ENCODE results near the gene SIN3B. TPM values are rescaled to one million over a fixed set of nuclear protein-coding genes. Genes with fewer than 3 reads are reported as not detected.

SIN3B gene
- total RNA-seq, 1 experiment from 2014 or later = 83.8 TPM

- H3K27me3 ChIP-seq (ENCODE audit: insufficient read depth, low read depth) = no peaks in the 10 kb centered on the region
- H3K27ac ChIP-seq = no peak overlapping the region
- H3K4me3 ChIP-seq = no peak overlapping the region
- intact Hi-C loops (cut with micrococcal nuclease; ENCODE audit: unreplicated experiment) = no loop called here
- no peaks in the 10 kb centered on the region for H3K9me2 ChIP-seq (ENCODE audit: insufficient read depth)
- no peaks in the 10 kb centered on the region; the same call in 1 of the 2 replicates for H3F3A ChIP-seq (ENCODE audit: insufficient read depth, low read depth)
- CTCF ChIA-PET = no interaction called here
- H4K20me1 ChIP-seq (ENCODE audit: insufficient read depth) = no peaks in the 10 kb centered on the region
- H3K4me2 ChIP-seq = no peak overlapping the region
- TF ChIP-seq EZH2 (IDR thresholded peaks at IDR 0.05; ENCODE audit: low read depth) = no peak
- TF ChIP-seq CTCF (conservative IDR thresholded peaks at IDR 0.05) = no peak
- H3K36me3 ChIP-seq (ENCODE audit: low read depth) = 0 out of 2 replicates have a peak, but pooled peaks cover 25% of the 10 kb centered on the region
- BruUV-seq (replicated peaks) = no TSS peak
- no peak for DNase-seq
- H3K4me1 ChIP-seq (replicated peaks; ENCODE audit: insufficient read depth) = no peaks in the 10 kb centered on the region
- no peaks in the 10 kb centered on the region for H3K79me2 ChIP-seq (ENCODE audit: low read depth)
- POLR2A ChIA-PET (ENCODE audit: unreplicated experiment) = no interaction called here
- no peak overlapping the region for H2AFZ ChIP-seq
- no peaks in the 10 kb centered on the region for H3K9me3 ChIP-seq (ENCODE audit: insufficient read depth, low read depth)
Observed at GRCh38 chr19:16862826-16863415, 33.7 kb downstream of the SIN3B start.

- intact Hi-C loops (cut with micrococcal nuclease; ENCODE audit: unreplicated experiment) = no loop called here
- Histone ChIP-seq H3K4me2 (no peak overlapping the region), H3K79me2 (ENCODE audit: low read depth) (no peaks in the 10 kb centered on the region), H4K20me1 (ENCODE audit: insufficient read depth) (no peaks in the 10 kb centered on the region), H3F3A (ENCODE audit: insufficient read depth, low read depth) (peaks cover 7% of the 10 kb centered on the region; the same call in 1 of the 2 replicates), H3K4me1 (replicated peaks; ENCODE audit: insufficient read depth) (no peaks in the 10 kb centered on the region), H3K27ac (no peak overlapping the region), H3K9me3 (ENCODE audit: insufficient read depth, low read depth) (no peaks in the 10 kb centered on the region), H3K27me3 (ENCODE audit: insufficient read depth, low read depth) (no peaks in the 10 kb centered on the region), H3K36me3 (ENCODE audit: low read depth) (peaks cover 39% of the 10 kb centered on the region; the same call in 1 of the 2 replicates), H2AFZ (no peak overlapping the region), H3K9me2 (ENCODE audit: insufficient read depth) (no peaks in the 10 kb centered on the region), H3K4me3 (no peak overlapping the region)
- BruUV-seq (replicated peaks) = no TSS peak
- ChIA-PET CTCF (no interaction called here), POLR2A (ENCODE audit: unreplicated experiment) (no interaction called here)
- no peak for DNase-seq
- no peak for TF ChIP-seq EZH2 (IDR thresholded peaks at IDR 0.05; ENCODE audit: low read depth)
- TF ChIP-seq CTCF (conservative IDR thresholded peaks at IDR 0.05) = no peak
Observed at GRCh38 chr19:16867211-16867610, 38.0 kb downstream of the SIN3B start.

GRCh38 chr19:16868423-16869130, 39.4 kb downstream of the SIN3B start:
- peaks cover 1% of the 10 kb centered on the region; the same call in 1 of the 2 replicates for H3K79me2 ChIP-seq (ENCODE audit: low read depth)
- intact Hi-C loops (cut with micrococcal nuclease; ENCODE audit: unreplicated experiment) = no loop called here
- no peaks in the 10 kb centered on the region for H3K4me1 ChIP-seq (replicated peaks; ENCODE audit: insufficient read depth)
- H3K9me3 ChIP-seq (ENCODE audit: insufficient read depth, low read depth) = no peaks in the 10 kb centered on the region
- H3K27ac ChIP-seq = no peak overlapping the region
- no peaks in the 10 kb centered on the region for H3K27me3 ChIP-seq (ENCODE audit: insufficient read depth, low read depth)
- no peak for TF ChIP-seq EZH2 (IDR thresholded peaks at IDR 0.05; ENCODE audit: low read depth)
- no peak for TF ChIP-seq CTCF (conservative IDR thresholded peaks at IDR 0.05)
- H3K36me3 ChIP-seq (ENCODE audit: low read depth) = peaks cover 34% of the 10 kb centered on the region
- no TSS peak for BruUV-seq (replicated peaks)
- CTCF ChIA-PET = interaction anchor here (0.6 kb wide), 1 partner anchor 12 kb away, joined by 9 read pairs; no protein-coding TSS in a partner anchor
- no peak for DNase-seq
- no peak overlapping the region for H3K4me3 ChIP-seq
- H4K20me1 ChIP-seq (ENCODE audit: insufficient read depth) = no peaks in the 10 kb centered on the region; the same call in 1 of the 2 replicates
- H3K9me2 ChIP-seq (ENCODE audit: insufficient read depth) = no peaks in the 10 kb centered on the region
- POLR2A ChIA-PET (ENCODE audit: unreplicated experiment) = no interaction called here
- H3K4me2 ChIP-seq = no peak overlapping the region
- H2AFZ ChIP-seq = no peak overlapping the region
- H3F3A ChIP-seq (ENCODE audit: insufficient read depth, low read depth) = 0 out of 2 replicates have a peak, but pooled peaks cover 7% of the 10 kb centered on the region
